HL-60 (cell line): Measurements from ENCODE around the gene ARMH3.

Experiments
- POLR2AphosphoS5 ChIP-seq: IDR thresholded peaks from 2 replicates; pipeline ENCODE4 v1.6.1; 2012; ENCODE audit warnings: low read depth
- TF ChIP-seq, protein P1 (sequence below): IDR thresholded peaks from one replicate; pipeline ENCODE4 v1.5.1; 2011; ENCODE audit warnings: low read length, control low read depth, inconsistent platforms; ENCODE audit not compliant: insufficient read depth
- TF ChIP-seq, protein P2 (sequence below): IDR thresholded peaks from 2 replicates; pipeline ENCODE4 v1.6.1; 2012; ENCODE audit warnings: low read depth; ENCODE audit not compliant: insufficient replicate concordance

DNA sequence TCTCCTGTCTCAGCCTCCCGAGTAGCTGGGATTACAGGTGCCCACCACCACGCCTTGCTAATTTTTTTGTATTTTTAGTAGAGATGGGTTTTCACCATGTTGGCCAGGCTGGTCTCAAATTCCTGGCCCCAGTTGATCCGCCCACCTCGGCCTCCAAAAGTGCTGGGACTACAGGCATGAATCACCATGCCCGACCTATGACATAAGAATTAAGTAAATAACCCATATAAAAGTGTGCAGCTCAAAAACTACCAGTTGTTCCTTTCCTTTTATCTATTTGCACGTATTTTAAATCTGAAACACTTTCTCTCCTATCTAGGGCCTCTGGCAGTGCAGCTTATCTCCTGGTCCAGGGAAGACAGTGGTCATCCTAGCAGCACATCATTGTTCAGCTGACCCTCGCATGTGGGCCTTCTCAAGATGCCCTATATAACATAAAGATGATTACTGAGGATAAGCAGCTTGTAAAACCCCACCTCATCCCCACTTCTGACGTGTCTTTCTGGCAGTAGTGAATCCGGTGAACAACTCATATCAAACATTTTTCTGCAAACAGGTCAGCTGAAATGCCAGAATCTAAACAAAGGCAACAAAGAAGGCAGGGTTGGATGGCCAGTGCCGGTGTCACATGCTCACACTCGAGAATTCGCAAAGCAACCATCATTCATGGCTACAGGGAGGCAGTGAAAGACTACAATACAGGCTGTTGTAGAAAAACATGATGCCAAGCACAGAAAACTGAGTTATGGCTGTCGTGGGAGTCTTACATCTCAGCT lies 176.3 kb downstream of the ARMH3 start:
- TF ChIP-seq, protein P1, sequence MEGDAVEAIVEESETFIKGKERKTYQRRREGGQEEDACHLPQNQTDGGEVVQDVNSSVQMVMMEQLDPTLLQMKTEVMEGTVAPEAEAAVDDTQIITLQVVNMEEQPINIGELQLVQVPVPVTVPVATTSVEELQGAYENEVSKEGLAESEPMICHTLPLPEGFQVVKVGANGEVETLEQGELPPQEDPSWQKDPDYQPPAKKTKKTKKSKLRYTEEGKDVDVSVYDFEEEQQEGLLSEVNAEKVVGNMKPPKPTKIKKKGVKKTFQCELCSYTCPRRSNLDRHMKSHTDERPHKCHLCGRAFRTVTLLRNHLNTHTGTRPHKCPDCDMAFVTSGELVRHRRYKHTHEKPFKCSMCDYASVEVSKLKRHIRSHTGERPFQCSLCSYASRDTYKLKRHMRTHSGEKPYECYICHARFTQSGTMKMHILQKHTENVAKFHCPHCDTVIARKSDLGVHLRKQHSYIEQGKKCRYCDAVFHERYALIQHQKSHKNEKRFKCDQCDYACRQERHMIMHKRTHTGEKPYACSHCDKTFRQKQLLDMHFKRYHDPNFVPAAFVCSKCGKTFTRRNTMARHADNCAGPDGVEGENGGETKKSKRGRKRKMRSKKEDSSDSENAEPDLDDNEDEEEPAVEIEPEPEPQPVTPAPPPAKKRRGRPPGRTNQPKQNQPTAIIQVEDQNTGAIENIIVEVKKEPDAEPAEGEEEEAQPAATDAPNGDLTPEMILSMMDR = no peak
- no peak for TF ChIP-seq POLR2AphosphoS5
- TF ChIP-seq, protein P2, sequence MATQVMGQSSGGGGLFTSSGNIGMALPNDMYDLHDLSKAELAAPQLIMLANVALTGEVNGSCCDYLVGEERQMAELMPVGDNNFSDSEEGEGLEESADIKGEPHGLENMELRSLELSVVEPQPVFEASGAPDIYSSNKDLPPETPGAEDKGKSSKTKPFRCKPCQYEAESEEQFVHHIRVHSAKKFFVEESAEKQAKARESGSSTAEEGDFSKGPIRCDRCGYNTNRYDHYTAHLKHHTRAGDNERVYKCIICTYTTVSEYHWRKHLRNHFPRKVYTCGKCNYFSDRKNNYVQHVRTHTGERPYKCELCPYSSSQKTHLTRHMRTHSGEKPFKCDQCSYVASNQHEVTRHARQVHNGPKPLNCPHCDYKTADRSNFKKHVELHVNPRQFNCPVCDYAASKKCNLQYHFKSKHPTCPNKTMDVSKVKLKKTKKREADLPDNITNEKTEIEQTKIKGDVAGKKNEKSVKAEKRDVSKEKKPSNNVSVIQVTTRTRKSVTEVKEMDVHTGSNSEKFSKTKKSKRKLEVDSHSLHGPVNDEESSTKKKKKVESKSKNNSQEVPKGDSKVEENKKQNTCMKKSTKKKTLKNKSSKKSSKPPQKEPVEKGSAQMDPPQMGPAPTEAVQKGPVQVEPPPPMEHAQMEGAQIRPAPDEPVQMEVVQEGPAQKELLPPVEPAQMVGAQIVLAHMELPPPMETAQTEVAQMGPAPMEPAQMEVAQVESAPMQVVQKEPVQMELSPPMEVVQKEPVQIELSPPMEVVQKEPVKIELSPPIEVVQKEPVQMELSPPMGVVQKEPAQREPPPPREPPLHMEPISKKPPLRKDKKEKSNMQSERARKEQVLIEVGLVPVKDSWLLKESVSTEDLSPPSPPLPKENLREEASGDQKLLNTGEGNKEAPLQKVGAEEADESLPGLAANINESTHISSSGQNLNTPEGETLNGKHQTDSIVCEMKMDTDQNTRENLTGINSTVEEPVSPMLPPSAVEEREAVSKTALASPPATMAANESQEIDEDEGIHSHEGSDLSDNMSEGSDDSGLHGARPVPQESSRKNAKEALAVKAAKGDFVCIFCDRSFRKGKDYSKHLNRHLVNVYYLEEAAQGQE = no peak
